H54 (cell line): ENCODE data around the gene PCDHA7.
"Not testable (repeated sequence)": the region's sequence is repeated elsewhere in the genome, so short reads cannot be mapped to it uniquely, and the experiment has no call there.

ENCODE experiments used
- DNase-seq: peaks from one replicate; pipeline ENCODE4 v3.0.0; 2011; ENCODE audit warnings: low spot score, mixed read lengths; ENCODE audit not compliant: insufficient read length
- FAIRE-seq: peaks from 3 replicates; lab custom pipeline; 2011; peaks lifted over from hg19 to GRCh38; lab: Jason Lieb, UNC
- POLR2A ChIP-seq: IDR thresholded peaks from 2 replicates; pipeline ENCODE4 v1.6.1; 2011; ENCODE audit warnings: low read depth, mild to moderate bottlenecking, low read length

The PCDHA7 gene

DNA sequence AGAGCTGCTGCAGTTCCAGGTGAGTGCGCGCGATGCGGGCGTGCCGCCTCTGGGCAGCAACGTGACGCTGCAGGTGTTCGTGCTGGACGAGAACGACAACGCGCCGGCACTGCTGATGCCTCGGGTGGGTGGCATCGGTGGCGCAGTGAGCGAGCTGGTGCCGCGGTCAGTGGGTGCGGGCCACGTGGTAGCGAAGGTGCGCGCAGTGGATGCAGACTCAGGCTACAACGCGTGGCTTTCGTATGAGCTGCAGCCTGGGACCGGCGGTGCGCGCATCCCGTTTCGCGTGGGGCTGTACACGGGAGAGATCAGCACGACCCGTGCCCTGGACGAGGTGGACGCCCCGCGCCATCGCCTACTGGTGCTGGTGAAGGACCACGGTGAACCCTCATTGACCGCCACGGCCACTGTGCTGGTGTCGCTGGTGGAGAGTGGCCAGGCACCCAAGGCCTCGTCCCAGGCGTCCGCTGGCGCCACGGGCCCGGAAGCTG is 31.2 kb upstream of the PCDHA7 start:
- no peak for FAIRE-seq
- no peak for TF ChIP-seq POLR2A
- DNase-seq = no peak

- no peak for DNase-seq
- no peak for TF ChIP-seq POLR2A
- FAIRE-seq = peak; percentile 71
These were observed 27.0 kb upstream of the PCDHA7 start, which contains the start of gene PCDHA4 for GRCh38 chr5:140806834-140807775. PCDHA4 (plus strand) TSS chr5:140807068.

GRCh38 chr5:140808241-140808888 is 25.7 kb upstream of the PCDHA7 start:
- DNase-seq, FAIRE-seq: not testable (repeated sequence)

DNA sequence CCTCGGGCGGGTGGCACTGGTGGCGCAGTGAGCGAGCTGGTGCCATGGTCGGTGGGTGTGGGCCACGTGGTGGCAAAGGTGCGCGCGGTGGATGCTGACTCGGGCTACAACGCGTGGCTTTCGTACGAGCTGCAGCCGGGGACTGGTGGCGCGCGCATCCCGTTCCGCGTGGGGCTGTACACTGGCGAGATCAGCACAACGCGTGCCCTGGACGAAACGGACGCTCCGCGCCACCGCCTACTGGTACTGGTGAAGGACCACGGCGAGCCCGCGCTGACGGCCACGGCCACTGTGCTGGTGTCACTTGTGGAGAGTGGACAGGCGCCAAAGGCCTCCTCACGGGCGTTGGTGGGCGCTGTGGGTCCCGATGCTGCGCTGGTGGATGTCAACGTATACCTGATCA is 25.2 kb upstream of the PCDHA7 start:
- no peak for DNase-seq
- no peak for TF ChIP-seq POLR2A
- FAIRE-seq = no peak

DNA sequence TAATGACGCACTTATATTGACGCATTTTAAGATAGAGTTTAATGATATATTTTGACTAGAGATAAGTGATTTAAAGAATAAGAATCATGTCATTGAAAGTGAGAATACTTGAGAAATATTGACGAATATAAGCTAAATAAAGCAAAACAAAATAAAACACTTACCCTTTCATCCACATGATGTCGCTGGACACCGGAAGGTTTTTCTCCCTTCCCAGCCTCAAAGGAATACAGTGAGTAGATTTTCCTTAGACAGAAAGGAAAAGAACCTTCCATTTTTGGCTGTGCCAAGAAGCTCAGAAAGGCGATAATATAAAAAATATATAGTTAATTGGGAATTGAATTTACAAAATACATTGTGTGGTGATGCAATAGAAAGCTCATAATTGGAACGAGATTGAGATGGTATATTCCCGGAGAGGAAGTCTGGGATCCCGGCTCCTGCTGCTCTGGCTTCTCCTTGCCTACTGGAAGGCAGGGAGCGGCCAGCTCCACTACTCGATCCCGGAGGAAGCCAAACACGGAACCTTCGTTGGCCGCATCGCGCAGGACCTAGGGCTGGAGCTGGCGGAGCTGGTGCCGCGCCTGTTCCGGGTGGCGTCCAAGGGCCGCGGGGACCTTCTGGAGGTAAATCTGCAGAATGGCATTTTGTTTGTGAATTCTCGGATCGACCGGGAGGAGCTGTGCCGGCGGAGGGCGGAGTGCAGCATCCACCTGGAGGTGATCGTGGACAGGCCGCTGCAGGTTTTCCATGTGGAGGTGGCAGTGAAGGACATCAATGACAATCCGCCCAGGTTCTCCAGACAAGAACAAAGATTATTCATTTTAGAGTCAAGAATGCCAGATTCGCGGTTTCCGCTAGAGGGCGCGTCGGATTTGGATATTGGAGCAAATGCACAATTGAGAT is 12.4 kb upstream of the PCDHA7 start, which contains the start of gene PCDHA5:
TSS of gene PCDHA5 (plus strand) at position 239 of the 906 bp plus-strand sequence.
- FAIRE-seq (no peak), DNase-seq (no peak)
- no peak for TF ChIP-seq POLR2A

DNA sequence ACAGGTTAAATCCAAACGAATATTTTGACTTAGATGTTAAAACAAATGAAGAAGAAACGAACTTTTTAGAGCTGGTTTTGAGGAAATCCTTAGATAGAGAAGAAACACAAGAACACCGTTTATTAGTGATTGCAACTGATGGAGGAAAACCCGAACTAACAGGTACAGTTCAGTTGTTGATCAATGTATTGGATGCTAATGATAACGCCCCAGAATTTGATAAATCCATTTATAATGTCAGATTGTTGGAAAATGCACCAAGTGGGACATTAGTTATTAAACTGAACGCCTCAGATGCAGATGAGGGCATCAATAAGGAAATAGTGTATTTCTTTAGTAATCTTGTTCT is 11.8 kb upstream of the PCDHA7 start:
- no peak for TF ChIP-seq POLR2A
- DNase-seq (no peak), FAIRE-seq (no peak)

DNA sequence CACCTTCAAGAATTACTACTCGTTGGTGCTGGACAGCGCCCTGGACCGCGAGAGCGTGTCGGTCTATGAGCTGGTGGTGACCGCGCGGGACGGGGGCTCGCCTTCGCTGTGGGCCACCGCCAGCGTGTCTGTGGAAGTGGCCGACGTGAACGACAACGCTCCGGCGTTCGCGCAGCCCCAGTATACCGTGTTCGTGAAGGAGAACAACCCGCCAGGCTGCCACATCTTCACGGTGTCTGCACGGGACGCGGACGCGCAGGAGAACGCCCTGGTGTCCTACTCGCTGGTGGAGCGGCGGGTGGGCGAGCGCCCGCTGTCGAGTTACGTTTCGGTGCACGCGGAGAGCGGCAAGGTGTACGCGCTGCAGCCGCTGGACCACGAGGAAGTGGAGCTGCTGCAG is 11.1 kb upstream of the PCDHA7 start:
- not testable (repeated sequence) for FAIRE-seq

GRCh38 chr5:140823475-140823874 is 10.6 kb upstream of the PCDHA7 start:
- FAIRE-seq (no peak), DNase-seq (no peak)
- no peak for TF ChIP-seq POLR2A

More for the DNA sequence above, 11.1 kb upstream of the PCDHA7 start:
- DNase-seq = not testable (repeated sequence)

DNA sequence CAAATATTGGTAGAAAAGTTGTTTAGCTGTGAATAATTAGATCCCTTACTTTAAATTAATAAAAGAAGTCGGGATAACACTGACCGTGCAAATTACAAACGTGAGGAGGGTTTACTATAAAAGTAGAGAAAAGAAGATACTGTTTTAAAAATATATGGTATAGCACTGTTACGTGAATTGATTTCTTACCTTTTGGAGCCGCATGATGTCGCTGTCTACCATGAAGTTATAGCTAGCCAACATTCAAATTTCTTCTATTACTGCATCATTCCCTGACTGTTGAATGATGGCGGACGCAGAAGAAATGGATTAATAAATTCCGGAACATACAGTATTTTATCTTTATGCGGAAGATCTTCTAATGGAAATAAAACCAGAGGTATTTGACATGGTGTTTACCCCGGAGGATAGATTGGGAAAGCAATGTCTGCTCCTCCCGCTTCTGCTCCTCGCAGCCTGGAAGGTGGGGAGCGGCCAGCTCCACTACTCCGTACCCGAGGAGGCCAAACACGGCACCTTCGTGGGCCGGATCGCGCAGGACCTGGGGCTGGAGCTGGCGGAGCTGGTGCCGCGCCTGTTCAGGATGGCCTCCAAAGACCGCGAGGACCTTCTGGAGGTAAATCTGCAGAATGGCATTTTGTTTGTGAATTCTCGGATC is 6.2 kb upstream of the PCDHA7 start, which contains the start of gene PCDHA6:
TSS of gene PCDHA6 (plus strand) at position 257 of the 658 bp plus-strand sequence. CDS start at position 389, 132 bp downstream.
- FAIRE-seq (no peak), DNase-seq (no peak)
- no peak for TF ChIP-seq POLR2A

DNA sequence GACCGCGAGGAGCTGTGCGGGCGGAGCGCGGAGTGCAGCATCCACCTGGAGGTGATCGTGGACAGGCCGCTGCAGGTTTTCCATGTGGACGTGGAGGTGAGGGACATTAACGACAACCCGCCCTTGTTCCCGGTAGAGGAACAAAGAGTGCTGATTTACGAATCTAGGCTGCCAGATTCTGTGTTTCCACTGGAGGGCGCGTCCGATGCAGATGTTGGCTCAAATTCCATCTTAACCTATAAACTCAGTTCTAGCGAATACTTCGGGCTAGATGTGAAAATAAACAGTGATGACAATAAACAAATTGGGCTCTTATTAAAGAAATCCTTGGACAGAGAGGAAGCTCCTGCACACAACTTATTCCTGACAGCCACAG is 5.7 kb upstream of the PCDHA7 start:
- no peak for TF ChIP-seq POLR2A
- DNase-seq (no peak), FAIRE-seq (no peak)

DNA sequence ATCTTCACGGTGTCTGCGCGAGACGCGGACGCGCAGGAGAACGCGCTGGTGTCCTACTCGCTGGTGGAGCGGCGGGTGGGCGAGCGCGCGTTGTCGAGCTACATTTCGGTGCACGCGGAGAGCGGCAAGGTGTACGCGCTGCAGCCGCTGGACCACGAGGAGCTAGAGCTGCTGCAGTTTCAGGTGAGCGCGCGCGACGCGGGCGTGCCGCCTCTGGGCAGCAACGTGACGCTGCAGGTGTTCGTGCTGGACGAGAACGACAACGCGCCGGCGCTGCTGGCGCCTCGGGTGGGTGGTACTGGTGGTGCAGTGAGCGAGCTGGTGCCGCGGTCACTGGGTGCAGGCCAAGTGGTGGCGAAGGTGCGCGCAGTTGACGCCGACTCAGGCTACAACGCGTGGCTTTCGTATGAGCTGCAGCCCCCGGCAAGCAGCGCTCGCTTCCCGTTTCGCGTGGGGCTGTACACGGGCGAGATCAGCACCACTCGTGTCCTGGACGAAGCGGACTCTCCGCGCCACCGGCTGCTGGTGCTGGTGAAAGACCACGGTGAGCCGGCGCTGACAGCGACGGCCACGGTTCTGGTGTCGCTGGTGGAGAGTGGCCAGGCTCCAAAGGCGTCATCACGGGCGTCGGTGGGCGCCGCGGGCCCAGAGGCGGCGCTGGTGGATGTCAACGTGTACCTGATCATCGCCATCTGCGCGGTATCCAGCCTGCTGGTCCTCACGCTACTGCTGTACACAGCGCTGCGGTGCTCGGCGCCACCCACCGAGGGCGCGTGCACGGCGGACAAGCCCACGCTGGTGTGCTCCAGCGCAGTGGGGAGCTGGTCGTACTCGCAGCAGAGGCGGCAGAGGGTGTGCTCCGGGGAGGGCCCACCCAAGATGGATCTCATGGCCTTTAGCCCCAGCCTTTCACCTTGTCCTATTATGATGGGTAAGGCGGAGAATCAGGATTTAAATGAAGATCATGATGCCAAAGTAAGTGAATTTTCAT is 4.3 kb upstream of the PCDHA7 start:
- not testable (repeated sequence) for FAIRE-seq

GRCh38 chr5:140834439-140835008 is 455 bp downstream of the PCDHA7 start:
- FAIRE-seq, DNase-seq: not testable (repeated sequence)

More for the DNA sequence above, 4.3 kb upstream of the PCDHA7 start:
- not testable (repeated sequence) for DNase-seq
